Vagina (tissue), 2 donors: ENCODE results near the gene PPP2R5E. TPM values are rescaled to one million over a fixed set of nuclear protein-coding genes. Genes with fewer than 3 reads are reported as not detected.
"Not testable (repeated sequence)": the region's sequence is repeated elsewhere in the genome, so short reads cannot be mapped to it uniquely, and the experiment has no call there.

ENCODE experiments used
- DNase-seq, 2 donors: peaks; one replicate each; pipeline ENCODE4 v3.0.0-alpha.2; 2017; ENCODE audit errors: extremely low spot score in 2 of 2
- H3K27ac ChIP-seq: fragments of 200-600 bp; sonication (generic); one replicate; pipeline ENCODE4 v1.5.1; 2019
- H3K27me3 ChIP-seq: fragments of 200-600 bp; sonication (generic); one replicate; pipeline ENCODE4 v1.5.1; 2019
- H3K36me3 ChIP-seq, 2 donors: fragments of 200-600 bp; sonication (generic); one replicate each; pipeline ENCODE4 v1.5.1; 2017 to 2019
- H3K4me1 ChIP-seq: fragments of 200-600 bp; sonication (generic); one replicate; pipeline ENCODE4 v1.5.1; 2019
- H3K4me3 ChIP-seq, 2 donors: fragments of 200-600 bp; sonication (generic); 1 replicate in 1 of 2; 2 replicates in 1 of 2; pipeline ENCODE4 v1.5.1; 2016 to 2019
- H3K9me3 ChIP-seq: fragments of 200-600 bp; sonication (generic); one replicate; pipeline ENCODE4 v1.5.1; 2019
- CTCF ChIP-seq, 3 experiments: fragments of 450-650 bp in 2 of 3; fragments of 200-600 bp in 1 of 3; sonication (generic) in 1 of 3; IDR thresholded peaks; one replicate each; pipeline ENCODE4 v1.5.1; 2017 to 2019; ENCODE audit warnings: antibody characterized with exemption in 3 of 3, mild to moderate bottlenecking in 2 of 3, moderate library complexity in 2 of 3
- POLR2A ChIP-seq, 2 donors: fragments of 450-650 bp; IDR thresholded peaks; one replicate each; pipeline ENCODE4 v1.6.1; 2017; ENCODE audit warnings: antibody characterized with exemption in 2 of 2, mild to moderate bottlenecking in 2 of 2, moderate library complexity in 2 of 2
- POLR2AphosphoS5 ChIP-seq, 2 donors: sonication (generic); formaldehyde crosslinking; IDR thresholded peaks; one replicate each; pipeline ENCODE4 v1.9.0; 2017; ENCODE audit warnings: antibody characterized with exemption in 2 of 2, mild to moderate bottlenecking in 2 of 2, low read depth in 1 of 2; ENCODE audit not compliant: insufficient read depth in 1 of 2
- intact Hi-C: fragments of 100-400 bp; cut with DNase I; formaldehyde crosslinking; loops from one replicate; pipeline ENCODE4 v1.15.1; 2023
- total RNA-seq: library from RNA; depleted of rRNA; stranded (reverse); fragments of >200 nt; gene quantifications from one replicate; pipeline ENCODE4 v1.2.3, GENCODE V29; 2016

Gene PPP2R5E
- total RNA-seq, 1 donor from 2014 or later, result 22.6 TPM

- H3K4me3 ChIP-seq, result no peak overlapping the region
- peaks cover 0 to 5% of the 10 kb centered on the region in 2 donors for H3K36me3 ChIP-seq
- H3K27ac ChIP-seq, result no peak overlapping the region
- H3K9me3 ChIP-seq, result no peaks in the 10 kb centered on the region
- intact Hi-C loops, result no loop called here
- no peaks in the 10 kb centered on the region for H3K27me3 ChIP-seq
- no peak for TF ChIP-seq POLR2A (IDR thresholded peaks at IDR 0.05)
- no peak for TF ChIP-seq POLR2AphosphoS5 (IDR thresholded peaks at IDR 0.05; ENCODE audit: insufficient read depth in 1 of 2, low read depth in 1 of 2)
- TF ChIP-seq CTCF (IDR thresholded peaks at IDR 0.05), result no peak
- peaks cover 17% of the 10 kb centered on the region for H3K4me1 ChIP-seq
- no peak for DNase-seq
Observed at GRCh38 chr14:63524537-63525155, 18.5 kb downstream of the PPP2R5E start.

GRCh38 chr14:63523735-63524426, 19.3 kb downstream of the PPP2R5E start:
- Histone ChIP-seq H3K27ac (no peak overlapping the region), H3K4me1 (peaks cover 17% of the 10 kb centered on the region), H3K36me3 (peaks cover 0 to 5% of the 10 kb centered on the region in 2 donors), H3K9me3 (no peaks in the 10 kb centered on the region), H3K4me3 (no peak overlapping the region), H3K27me3 (no peaks in the 10 kb centered on the region)
- TF ChIP-seq CTCF (IDR thresholded peaks at IDR 0.05) (no peak), POLR2AphosphoS5 (IDR thresholded peaks at IDR 0.05; ENCODE audit: insufficient read depth in 1 of 2, low read depth in 1 of 2) (no peak), POLR2A (IDR thresholded peaks at IDR 0.05) (no peak)
- intact Hi-C loops, result no loop called here
- DNase-seq, result no peak

GRCh38 chr14:63522511-63522910, 20.7 kb downstream of the PPP2R5E start:
- H3K4me3 ChIP-seq, H3K9me3 ChIP-seq, intact Hi-C loops, H3K36me3 ChIP-seq, H3K27ac ChIP-seq, DNase-seq, H3K27me3 ChIP-seq: not testable (repeated sequence)
- H3K4me1 ChIP-seq, result peaks cover 17% of the 10 kb centered on the region

GRCh38 chr14:63517354-63517753, 25.8 kb downstream of the PPP2R5E start:
- H3K4me1 ChIP-seq, result peaks cover 20% of the 10 kb centered on the region
- TF ChIP-seq POLR2A (IDR thresholded peaks at IDR 0.05) (no peak), CTCF (IDR thresholded peaks at IDR 0.05) (no peak), POLR2AphosphoS5 (IDR thresholded peaks at IDR 0.05; ENCODE audit: insufficient read depth in 1 of 2, low read depth in 1 of 2) (no peak)
- intact Hi-C loops, result no loop called here

GRCh38 chr14:63515240-63515639, 27.9 kb downstream of the PPP2R5E start:
- Histone ChIP-seq H3K4me3 (no peak overlapping the region), H3K36me3 (peaks cover 0 to 5% of the 10 kb centered on the region in 2 donors), H3K27ac (no peak overlapping the region), H3K27me3 (no peaks in the 10 kb centered on the region), H3K9me3 (no peaks in the 10 kb centered on the region), H3K4me1 (peaks cover 21% of the 10 kb centered on the region)
- no peak for DNase-seq
- intact Hi-C loops, result no loop called here
- TF ChIP-seq CTCF (IDR thresholded peaks at IDR 0.05) (no peak), POLR2AphosphoS5 (IDR thresholded peaks at IDR 0.05; ENCODE audit: insufficient read depth in 1 of 2, low read depth in 1 of 2) (no peak), POLR2A (IDR thresholded peaks at IDR 0.05) (no peak)

More at GRCh38 chr14:63517354-63517753, 25.8 kb downstream of the PPP2R5E start:
- Histone ChIP-seq H3K4me3 (no peak overlapping the region), H3K36me3 (peaks cover 0 to 5% of the 10 kb centered on the region in 2 donors), H3K27ac (no peak overlapping the region), H3K9me3 (no peaks in the 10 kb centered on the region), H3K27me3 (no peaks in the 10 kb centered on the region)
- DNase-seq, result no peak
